ENCODE data around the gene FRAS1.

GRCh38 chr4:78079726-78080430 is 22.8 kb downstream of the FRAS1 start:
- TF ChIP-seq CTCF (IDR thresholded peaks at IDR 0.05; ENCODE audit: borderline replicate concordance, extremely low read depth, low read length, poor library complexity, severe bottlenecking): no peak
- no peak for TF ChIP-seq EZH2 (IDR thresholded peaks at IDR 0.05; ENCODE audit: borderline replicate concordance, low read depth, low read length, severe bottlenecking)

Measured in DND-41 (cell line).